Transverse colon (tissue), 4 donors: ENCODE results near the gene SP1. TPM values are rescaled to one million over a fixed set of nuclear protein-coding genes. Genes with fewer than 3 reads are reported as not detected.
"Not testable (repeated sequence)": the region's sequence is repeated elsewhere in the genome, so short reads cannot be mapped to it uniquely, and the experiment has no call there.

Experiments used
- DNase-seq: peaks from one replicate; pipeline ENCODE4 v3.0.0-alpha.2; 2019
- H3K27ac ChIP-seq, 4 donors: fragments of 200-600 bp; sonication (generic); 2 replicates each; pipeline ENCODE4 v1.5.1; 2016 to 2018; ENCODE audit warnings: inconsistent platforms in 4 of 4
- H3K27me3 ChIP-seq: fragments of 200-600 bp; sonication (generic); 2 replicates; pipeline ENCODE4 v1.5.1; 2017; ENCODE audit warnings: inconsistent platforms
- H3K36me3 ChIP-seq, 4 donors: fragments of 200-600 bp; sonication (generic); 2 replicates each; pipeline ENCODE4 v1.5.1; 2017 to 2019; ENCODE audit warnings: inconsistent platforms in 4 of 4
- H3K4me1 ChIP-seq, 4 donors: fragments of 200-600 bp; sonication (generic); 2 replicates each; pipeline ENCODE4 v1.5.1; 2017 to 2020; ENCODE audit warnings: inconsistent platforms in 4 of 4
- H3K4me3 ChIP-seq, 4 donors: fragments of 200-600 bp; sonication (generic); 1 replicate in 1 of 4; 2 replicates in 3 of 4; pipeline versions ENCODE4 v1.5.1 to v1.6.1; 2017 to 2019; ENCODE audit warnings: inconsistent platforms in 4 of 4
- H3K9me3 ChIP-seq, 2 donors: fragments of 200-600 bp; sonication (generic); 2 replicates each; pipeline ENCODE4 v1.5.1; 2017 to 2019; ENCODE audit warnings: inconsistent platforms in 2 of 2
- EP300 ChIP-seq: sonication (generic); formaldehyde crosslinking; IDR thresholded peaks from one replicate; pipeline ENCODE4 v1.6.1; 2017; ENCODE audit warnings: antibody characterized with exemption, low read depth
- POLR2A ChIP-seq: fragments of 450-650 bp; IDR thresholded peaks from one replicate; pipeline ENCODE4 v1.6.1; 2016; ENCODE audit warnings: antibody characterized with exemption, mild to moderate bottlenecking, moderate library complexity
- POLR2AphosphoS5 ChIP-seq, 3 donors: sonication (generic); formaldehyde crosslinking; IDR thresholded peaks; one replicate each; pipeline ENCODE4 v1.6.1; 2016; ENCODE audit warnings: antibody characterized with exemption in 3 of 3
- WGBS, 2 donors: methylation state at CpG; one replicate each; pipeline ENCODE4 v1.1.5; 2018; ENCODE audit warnings: low coverage in 1 of 2; 5-methylcytosine and 5-hydroxymethylcytosine counted together
- in situ Hi-C, 4 donors: fragments of 200-750 bp; cut with MboI; loops; one replicate each; pipeline versions ENCODE4 v1.15.0 to v1.15.1; 2017; ENCODE audit warnings: low sequenced_read_pairs in 3 of 4, low pct_ligation_motif_present in 1 of 4, low pct_unique_long_range_greater_than_20kb in 1 of 4
- intact Hi-C: fragments of 100-400 bp; cut with DNase I; formaldehyde crosslinking; loops from one replicate; pipeline ENCODE4 v1.15.1; 2023; ENCODE audit warnings: low total_unique reads
- total RNA-seq, 4 donors: library from RNA; depleted of rRNA; stranded (reverse); fragments of >200 nt; gene quantifications; one replicate each; pipeline ENCODE4 v1.1.0, GENCODE V29; 2016
- TF ChIP-seq, protein P1 (sequence below), 5 experiments: fragments of 200-600 bp in 3 of 5; fragments of 450-650 bp in 2 of 5; sonication (generic) in 3 of 5; IDR thresholded peaks; 1 replicate in 2 of 5; 2 replicates in 3 of 5; pipeline ENCODE4 v1.5.1; 2016 to 2017; ENCODE audit warnings: antibody characterized with exemption in 5 of 5, inconsistent platforms in 3 of 5, mild to moderate bottlenecking in 2 of 5, moderate library complexity in 1 of 5

The SP1 gene
- total RNA-seq, 4 donors from 2014 or later, result 32.6 to 80.1 (median 67.1) TPM

GRCh38 chr12:53418221-53418620 lies 38.2 kb downstream of the SP1 start:
- no peak overlapping the region for H3K27ac ChIP-seq
- H3K36me3 ChIP-seq, result peaks cover 0 to 5% (median 0%) of the 10 kb centered on the region in 4 donors
- DNase-seq, result no peak
- TF ChIP-seq POLR2AphosphoS5 (IDR thresholded peaks at IDR 0.05) (no peak), EP300 (no peak), POLR2A (no peak)
- TF ChIP-seq, protein P1, sequence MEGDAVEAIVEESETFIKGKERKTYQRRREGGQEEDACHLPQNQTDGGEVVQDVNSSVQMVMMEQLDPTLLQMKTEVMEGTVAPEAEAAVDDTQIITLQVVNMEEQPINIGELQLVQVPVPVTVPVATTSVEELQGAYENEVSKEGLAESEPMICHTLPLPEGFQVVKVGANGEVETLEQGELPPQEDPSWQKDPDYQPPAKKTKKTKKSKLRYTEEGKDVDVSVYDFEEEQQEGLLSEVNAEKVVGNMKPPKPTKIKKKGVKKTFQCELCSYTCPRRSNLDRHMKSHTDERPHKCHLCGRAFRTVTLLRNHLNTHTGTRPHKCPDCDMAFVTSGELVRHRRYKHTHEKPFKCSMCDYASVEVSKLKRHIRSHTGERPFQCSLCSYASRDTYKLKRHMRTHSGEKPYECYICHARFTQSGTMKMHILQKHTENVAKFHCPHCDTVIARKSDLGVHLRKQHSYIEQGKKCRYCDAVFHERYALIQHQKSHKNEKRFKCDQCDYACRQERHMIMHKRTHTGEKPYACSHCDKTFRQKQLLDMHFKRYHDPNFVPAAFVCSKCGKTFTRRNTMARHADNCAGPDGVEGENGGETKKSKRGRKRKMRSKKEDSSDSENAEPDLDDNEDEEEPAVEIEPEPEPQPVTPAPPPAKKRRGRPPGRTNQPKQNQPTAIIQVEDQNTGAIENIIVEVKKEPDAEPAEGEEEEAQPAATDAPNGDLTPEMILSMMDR (IDR thresholded peaks at IDR 0.05), result no peak
- H3K9me3 ChIP-seq, result no peaks in the 10 kb centered on the region
- intact Hi-C loops (no loop called here), in situ Hi-C loops (no loop called here)
- H3K4me3 ChIP-seq, result no peak overlapping the region
- no peaks in the 10 kb centered on the region for H3K27me3 ChIP-seq
- 92 to 94% methylated on average over 3 of the region's 3 CpGs for WGBS, 2 donors
- peaks cover 9 to 50% (median 14%) of the 10 kb centered on the region in 4 donors for H3K4me1 ChIP-seq

- WGBS, 2 donors, result 77 to 83% methylated on average over 2 of the region's 2 CpGs
- DNase-seq, result no peak
- intact Hi-C loops, result no loop called here
- H3K9me3 ChIP-seq, result no peaks in the 10 kb centered on the region
- in situ Hi-C loops, result loop anchor here in 2 of 4 donors (5.0 kb wide), 2 partner anchors 62 to 67 kb away; no protein-coding TSS in a partner anchor
- TF ChIP-seq POLR2AphosphoS5 (IDR thresholded peaks at IDR 0.05), result no peak
- TF ChIP-seq, protein P1 (IDR thresholded peaks at IDR 0.05), result no peak
- no peak for TF ChIP-seq EP300
- no peak for TF ChIP-seq POLR2A
- H3K36me3 ChIP-seq, result no peaks in the 10 kb centered on the region
- peaks cover 6 to 39% (median 8%) of the 10 kb centered on the region in 4 donors for H3K4me1 ChIP-seq
- H3K27ac ChIP-seq, result no peak overlapping the region
- no peak overlapping the region for H3K4me3 ChIP-seq
- H3K27me3 ChIP-seq, result no peaks in the 10 kb centered on the region
Measured at GRCh38 chr12:53419756-53420155, 39.8 kb downstream of the SP1 start.

DNA sequence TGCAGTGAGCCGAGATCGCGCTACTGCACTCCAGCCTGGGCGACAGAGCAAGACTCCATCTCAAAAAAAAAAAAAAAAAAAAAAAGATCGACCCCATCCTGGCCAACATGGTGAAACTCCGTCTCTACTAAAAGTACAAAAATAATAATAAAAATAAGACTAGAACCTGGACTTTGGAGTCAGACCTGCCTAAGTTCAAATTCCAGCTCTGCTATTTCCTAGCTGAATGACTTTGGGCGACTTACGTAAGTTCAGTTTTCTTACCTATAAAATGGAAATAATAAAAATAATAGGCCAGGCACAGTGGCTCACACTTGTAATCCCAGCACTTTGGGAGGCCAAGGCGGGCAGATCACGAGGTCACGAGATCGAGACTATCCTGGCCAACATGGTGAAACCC lies 42.3 kb downstream of the SP1 start:
- H3K4me3 ChIP-seq, DNase-seq, H3K36me3 ChIP-seq, H3K27me3 ChIP-seq, intact Hi-C loops, H3K9me3 ChIP-seq, H3K27ac ChIP-seq: not testable (repeated sequence)
- WGBS, 2 donors, result 84 to 96% methylated on average over 7 to 12 of the region's 12 CpGs
- in situ Hi-C loops, result loop anchor here in 2 of 4 donors (5.0 kb wide), 2 partner anchors 65 to 70 kb away; no protein-coding TSS in a partner anchor
- peaks cover 6 to 24% (median 8%) of the 10 kb centered on the region in 4 donors for H3K4me1 ChIP-seq

- Histone ChIP-seq H3K9me3 (no peaks in the 10 kb centered on the region), H3K4me1 (peaks cover 6 to 17% (median 7%) of the 10 kb centered on the region in 4 donors), H3K27ac (no peak within 1 kb of the TSS), H3K36me3 (no peaks in the 10 kb centered on the region), H3K27me3 (no peaks in the 10 kb centered on the region), H3K4me3 (no peak within 1 kb of the TSS)
- 89% methylated on average over 1 of the region's 1 CpG; no CpG with 5 or more reads in 1 of the 2 donors for WGBS, 2 donors
- in situ Hi-C loops (loop anchor here in 2 of 4 donors (5.0 kb wide), 2 partner anchors 66 to 71 kb away; no protein-coding TSS in a partner anchor), intact Hi-C loops (no loop called here)
- TF ChIP-seq EP300 (no peak), POLR2AphosphoS5 (IDR thresholded peaks at IDR 0.05) (no peak), POLR2A (no peak)
- TF ChIP-seq, protein P1 (IDR thresholded peaks at IDR 0.05), result no peak
- DNase-seq, result no peak
Measured at GRCh38 chr12:53423597-53423996, 43.6 kb downstream of the SP1 start, which contains the start of gene AMHR2. Gene AMHR2 (plus strand): TSS chr12:53423855. CDS start chr12:53423935, 80 bp downstream.
